H1 (cell line): ENCODE results near the gene KSR2.

Experiments used
- EZH2 ChIP-seq: fragments of 200-600 bp; sonication (generic); IDR thresholded peaks from 2 replicates; pipeline ENCODE4 v1.7.1; 2012; ENCODE audit warnings: low read depth, mild to moderate bottlenecking, moderate library complexity, low read length, inconsistent platforms; ENCODE audit not compliant: severe bottlenecking
- JUND ChIP-seq: IDR thresholded peaks from 2 replicates; pipeline ENCODE4 v1.6.1; 2011; ENCODE audit warnings: mild to moderate bottlenecking, improper control_type of control experiment, low read length
- TF ChIP-seq, protein P1 (sequence below), 3 experiments: IDR thresholded peaks; 1 replicate in 2 of 3; 2 replicates in 1 of 3; pipeline versions ENCODE4 v1.5.1 to v1.6.1; 2011; ENCODE audit warnings: low read length in 3 of 3, mild to moderate bottlenecking in 3 of 3, inconsistent platforms in 2 of 3, low read depth in 1 of 3, moderate library complexity in 1 of 3; ENCODE audit not compliant: insufficient read depth in 1 of 3; ENCODE audit errors: control extremely low read depth in 1 of 3

DNA sequence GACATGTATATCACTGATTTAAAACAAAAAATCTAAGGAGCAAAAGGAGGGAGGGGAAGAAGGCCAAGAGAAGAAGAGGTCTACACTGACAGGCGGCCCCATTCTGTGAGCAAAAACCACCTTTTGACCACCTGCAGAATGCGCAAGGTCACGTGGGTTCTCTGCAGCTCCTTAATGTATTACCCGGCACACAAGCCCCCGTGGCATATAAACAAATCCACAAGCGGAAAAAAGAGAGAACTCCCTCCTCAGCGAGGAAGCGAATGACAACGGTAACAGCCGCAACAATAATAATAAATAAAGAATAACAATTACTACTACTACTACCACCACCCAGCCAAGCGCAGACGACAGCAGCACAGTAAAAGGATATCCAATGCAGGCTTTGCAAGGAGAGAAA is 1.3 kb downstream of the KSR2 start:
- no peak for TF ChIP-seq JUND
- TF ChIP-seq, protein P1, sequence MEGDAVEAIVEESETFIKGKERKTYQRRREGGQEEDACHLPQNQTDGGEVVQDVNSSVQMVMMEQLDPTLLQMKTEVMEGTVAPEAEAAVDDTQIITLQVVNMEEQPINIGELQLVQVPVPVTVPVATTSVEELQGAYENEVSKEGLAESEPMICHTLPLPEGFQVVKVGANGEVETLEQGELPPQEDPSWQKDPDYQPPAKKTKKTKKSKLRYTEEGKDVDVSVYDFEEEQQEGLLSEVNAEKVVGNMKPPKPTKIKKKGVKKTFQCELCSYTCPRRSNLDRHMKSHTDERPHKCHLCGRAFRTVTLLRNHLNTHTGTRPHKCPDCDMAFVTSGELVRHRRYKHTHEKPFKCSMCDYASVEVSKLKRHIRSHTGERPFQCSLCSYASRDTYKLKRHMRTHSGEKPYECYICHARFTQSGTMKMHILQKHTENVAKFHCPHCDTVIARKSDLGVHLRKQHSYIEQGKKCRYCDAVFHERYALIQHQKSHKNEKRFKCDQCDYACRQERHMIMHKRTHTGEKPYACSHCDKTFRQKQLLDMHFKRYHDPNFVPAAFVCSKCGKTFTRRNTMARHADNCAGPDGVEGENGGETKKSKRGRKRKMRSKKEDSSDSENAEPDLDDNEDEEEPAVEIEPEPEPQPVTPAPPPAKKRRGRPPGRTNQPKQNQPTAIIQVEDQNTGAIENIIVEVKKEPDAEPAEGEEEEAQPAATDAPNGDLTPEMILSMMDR (IDR thresholded peaks at IDR 0.05; ENCODE audit: control extremely low read depth in 1 of 3, insufficient read depth in 1 of 3, low read depth in 1 of 3, low read length in 3 of 3): no peak
- no peak for TF ChIP-seq EZH2
